ENCODE results near the gene CCNH. TPM values are rescaled to one million over a fixed set of nuclear protein-coding genes. Genes with fewer than 3 reads are reported as not detected.

The CCNH gene
- total and polyA plus RNA-seq, 9 of the 15 experiments (the other 6 are each of a cell fraction or from before 2014, with no cell fraction given), result 100 to 213 (median 150) TPM

- TF ChIP-seq RCOR1 (IDR thresholded peaks at IDR 0.05; ENCODE audit: borderline replicate concordance in 1 of 2, low read depth in 2 of 2, low read length in 2 of 2) (no peak), HLTF (IDR thresholded peaks at IDR 0.05) (no peak), DMBX1 (CRISPR knock-in tag; IDR thresholded peaks at IDR 0.05; ENCODE audit: borderline replicate concordance) (no peak), PHF20 (IDR thresholded peaks at IDR 0.05; ENCODE audit: partially characterized antibody) (no peak), SRF (CRISPR knock-in tag; IDR thresholded peaks at IDR 0.05) (no peak), SMARCA4 (IDR thresholded peaks at IDR 0.05) (0 out of 2 replicates have a peak, but pooled peaks have one; percentile 17), JUND (IDR thresholded peaks at IDR 0.05; ENCODE audit: borderline replicate concordance, low read depth, low read length) (no peak), JUND (tag; IDR thresholded peaks at IDR 0.05; ENCODE audit: borderline replicate concordance, low read depth, low read length) (no peak), ZNF41 (CRISPR knock-in tag; conservative IDR thresholded peaks at IDR 0.05) (no peak), HMGN3 (IDR thresholded peaks at IDR 0.05; ENCODE audit: borderline replicate concordance, extremely low read depth, insufficient read length, low read depth, low read length) (no peak), KAT7 (CRISPR knock-in tag; IDR thresholded peaks at IDR 0.05; ENCODE audit: borderline replicate concordance) (no peak), HES1 (IDR thresholded peaks at IDR 0.05; ENCODE audit: low read depth) (no peak), HMBOX1 (IDR thresholded peaks at IDR 0.05) (peak; percentile 56; the same call in 1 of the 2 replicates), ZSCAN32 (CRISPR knock-in tag; IDR thresholded peaks at IDR 0.05) (no peak), POLR2G (IDR thresholded peaks at IDR 0.05; ENCODE audit: low read depth, low read length) (no peak), ZNF146 (CRISPR knock-in tag; IDR thresholded peaks at IDR 0.05; ENCODE audit: unreplicated experiment) (no peak), MEF2D (tag; conservative IDR thresholded peaks at IDR 0.05; ENCODE audit: low read depth) (no peak)
Observed at GRCh38 chr5:87404359-87404758, 8.4 kb downstream of the CCNH start (continued).

All from K562 (cell line).